HepG2 (cell line): ENCODE data around the gene CAMSAP3. TPM values are rescaled to one million over a fixed set of nuclear protein-coding genes. Genes with fewer than 3 reads are reported as not detected.

ENCODE experiments used
- AHDC1 ChIP-seq: sonication (generic); formaldehyde crosslinking; IDR thresholded peaks from 2 replicates; pipeline ENCODE4 v1.5.1; 2020; ENCODE audit warnings: mild to moderate bottlenecking, missing genetic modification reagents, borderline replicate concordance
- CHD2 ChIP-seq: IDR thresholded peaks from 2 replicates; pipeline ENCODE4 v1.6.1; 2011; ENCODE audit warnings: low read depth, low read length, improper control_type of control experiment
- FOXK1 ChIP-seq: sonication (generic); formaldehyde crosslinking; IDR thresholded peaks from 2 replicates; pipeline ENCODE4 v1.4.0; 2020; ENCODE audit warnings: low read depth, missing genetic modification reagents, borderline replicate concordance
- TMF1 ChIP-seq: sonication (generic); formaldehyde crosslinking; IDR thresholded peaks from 2 replicates; pipeline ENCODE4 v1.8.1; 2022; ENCODE audit warnings: low read depth, missing genetic modification reagents
- TOPORS ChIP-seq: sonication (generic); formaldehyde crosslinking; IDR thresholded peaks from 2 replicates; pipeline ENCODE4 v1.8.0; 2023; ENCODE audit warnings: mild to moderate bottlenecking, missing genetic modification reagents
- ZBTB3 ChIP-seq: sonication (generic); formaldehyde crosslinking; IDR thresholded peaks from 2 replicates; pipeline ENCODE4 v1.4.0; 2020; ENCODE audit warnings: low read depth, mild to moderate bottlenecking, moderate library complexity, missing genetic modification reagents, borderline replicate concordance
- ZNF598 ChIP-seq: sonication (generic); formaldehyde crosslinking; IDR thresholded peaks from 2 replicates; pipeline ENCODE4 v1.5.1; 2020; ENCODE audit warnings: mild to moderate bottlenecking, missing genetic modification reagents, borderline replicate concordance
- ZNF605 ChIP-seq: sonication (generic); formaldehyde crosslinking; IDR thresholded peaks from 2 replicates; pipeline ENCODE4 v1.8.0; 2022; ENCODE audit warnings: mild to moderate bottlenecking, missing genetic modification reagents
- ZNF687 ChIP-seq: sonication (generic); formaldehyde crosslinking; IDR thresholded peaks from 2 replicates; pipeline ENCODE4 v1.5.1; 2020; ENCODE audit warnings: mild to moderate bottlenecking, missing genetic modification reagents, moderate library complexity
- polyA plus RNA-seq, 8 experiments: library from polyadenylated mRNA; depleted of rRNA in 3 of 8; stranded (reverse) in 7 of 8; unstranded in 1 of 8; fragments of >200 nt; fragmentation: Illumina TruSeq in 4 of 8; extraction: Trizol in 4 of 8; gene quantifications; 2 replicates each; pipeline versions ENCODE4 v1.2.1 to v1.2.3, GENCODE V29; 2011 to 2016; ENCODE audit warnings: low read depth in 4 of 8, missing spikeins in 1 of 8, mixed read lengths in 1 of 8; ENCODE audit not compliant: insufficient read depth in 1 of 8
- total RNA-seq, 5 experiments: library from RNA; depleted of rRNA; stranded (reverse); fragments of >200 nt; fragmentation: Illumina TruSeq; extraction: Trizol; gene quantifications; 2 replicates each; pipeline ENCODE4 v1.2.3, GENCODE V29; 2016; ENCODE audit warnings: low read depth in 1 of 5
- TF ChIP-seq, protein P1 (sequence below): sonication (generic); formaldehyde crosslinking; IDR thresholded peaks from 2 replicates; pipeline ENCODE4 v1.4.0; 2020; ENCODE audit warnings: mild to moderate bottlenecking, missing genetic modification reagents, borderline replicate concordance

CAMSAP3 gene
- total and polyA plus RNA-seq, 2 of the 13 experiments (the other 11 are each of a cell fraction or from before 2014, with no cell fraction given), result 10.8 to 11.8 TPM

DNA sequence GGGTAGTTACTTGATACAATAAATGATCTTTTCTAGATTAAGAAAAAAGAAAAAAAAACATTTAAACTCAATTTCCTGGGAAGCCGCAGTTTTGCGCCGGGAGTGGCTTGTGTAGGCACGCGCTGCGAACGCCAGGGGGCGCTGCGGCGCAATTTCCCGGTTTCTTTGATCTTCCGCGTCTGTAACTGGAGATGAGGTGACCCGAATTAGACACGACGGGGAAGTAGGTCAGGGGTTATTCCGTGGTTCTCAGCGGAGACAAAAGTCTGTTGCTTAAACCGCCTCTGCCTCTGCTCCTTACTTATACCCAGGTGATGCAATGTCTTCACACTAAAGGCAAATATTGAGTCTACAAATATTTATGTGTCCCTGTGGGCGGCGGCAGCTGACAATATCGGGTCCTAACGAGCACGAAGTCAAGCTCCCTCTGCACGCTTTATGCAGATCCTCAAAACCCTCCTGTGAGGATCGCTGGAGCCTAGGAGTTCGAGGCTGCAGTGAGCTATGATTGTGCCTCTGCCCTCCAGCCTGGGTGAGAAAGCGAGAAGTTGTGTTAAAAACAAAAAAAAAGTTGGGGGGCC lies 56.5 kb downstream of the CAMSAP3 start (continued):
- TF ChIP-seq AHDC1 (CRISPR knock-in tag) (peak; percentile 86), TOPORS (CRISPR knock-in tag) (no peak), ZNF598 (CRISPR knock-in tag) (no peak), ZBTB3 (CRISPR knock-in tag) (0 out of 2 replicates have a peak, but pooled peaks have one; percentile 55), ZNF687 (peak; percentile 63), CHD2 (no peak), TMF1 (CRISPR knock-in tag) (no peak), FOXK1 (CRISPR knock-in tag) (peak; percentile 96), ZNF605 (CRISPR knock-in tag) (peak; percentile 77)
- TF ChIP-seq, protein P1, sequence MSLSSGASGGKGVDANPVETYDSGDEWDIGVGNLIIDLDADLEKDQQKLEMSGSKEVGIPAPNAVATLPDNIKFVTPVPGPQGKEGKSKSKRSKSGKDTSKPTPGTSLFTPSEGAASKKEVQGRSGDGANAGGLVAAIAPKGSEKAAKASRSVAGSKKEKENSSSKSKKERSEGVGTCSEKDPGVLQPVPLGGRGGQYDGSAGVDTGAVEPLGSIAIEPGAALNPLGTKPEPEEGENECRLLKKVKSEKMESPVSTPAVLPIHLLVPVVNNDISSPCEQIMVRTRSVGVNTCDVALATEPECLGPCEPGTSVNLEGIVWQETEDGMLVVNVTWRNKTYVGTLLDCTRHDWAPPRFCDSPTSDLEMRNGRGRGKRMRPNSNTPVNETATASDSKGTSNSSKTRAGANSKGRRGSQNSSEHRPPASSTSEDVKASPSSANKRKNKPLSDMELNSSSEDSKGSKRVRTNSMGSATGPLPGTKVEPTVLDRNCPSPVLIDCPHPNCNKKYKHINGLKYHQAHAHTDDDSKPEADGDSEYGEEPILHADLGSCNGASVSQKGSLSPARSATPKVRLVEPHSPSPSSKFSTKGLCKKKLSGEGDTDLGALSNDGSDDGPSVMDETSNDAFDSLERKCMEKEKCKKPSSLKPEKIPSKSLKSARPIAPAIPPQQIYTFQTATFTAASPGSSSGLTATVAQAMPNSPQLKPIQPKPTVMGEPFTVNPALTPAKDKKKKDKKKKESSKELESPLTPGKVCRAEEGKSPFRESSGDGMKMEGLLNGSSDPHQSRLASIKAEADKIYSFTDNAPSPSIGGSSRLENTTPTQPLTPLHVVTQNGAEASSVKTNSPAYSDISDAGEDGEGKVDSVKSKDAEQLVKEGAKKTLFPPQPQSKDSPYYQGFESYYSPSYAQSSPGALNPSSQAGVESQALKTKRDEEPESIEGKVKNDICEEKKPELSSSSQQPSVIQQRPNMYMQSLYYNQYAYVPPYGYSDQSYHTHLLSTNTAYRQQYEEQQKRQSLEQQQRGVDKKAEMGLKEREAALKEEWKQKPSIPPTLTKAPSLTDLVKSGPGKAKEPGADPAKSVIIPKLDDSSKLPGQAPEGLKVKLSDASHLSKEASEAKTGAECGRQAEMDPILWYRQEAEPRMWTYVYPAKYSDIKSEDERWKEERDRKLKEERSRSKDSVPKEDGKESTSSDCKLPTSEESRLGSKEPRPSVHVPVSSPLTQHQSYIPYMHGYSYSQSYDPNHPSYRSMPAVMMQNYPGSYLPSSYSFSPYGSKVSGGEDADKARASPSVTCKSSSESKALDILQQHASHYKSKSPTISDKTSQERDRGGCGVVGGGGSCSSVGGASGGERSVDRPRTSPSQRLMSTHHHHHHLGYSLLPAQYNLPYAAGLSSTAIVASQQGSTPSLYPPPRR (CRISPR knock-in tag), result peak; percentile 92
